ENCODE results near the gene CSN3.
"Not testable (repeated sequence)": the region's sequence is repeated elsewhere in the genome, so short reads cannot be mapped to it uniquely, and the experiment has no call there.

GRCh38 chr4:70216109-70216508, 26.3 kb upstream of the CSN3 start:
- not testable (repeated sequence) for TF ChIP-seq CTCF, POLR2A, EP300 (IDR thresholded peaks at IDR 0.05)

Data from ovary (tissue), 3 donors.